Measurements from ENCODE around the gene ME3. TPM values are rescaled to one million over a fixed set of nuclear protein-coding genes. Genes with fewer than 3 reads are reported as not detected.
"Not testable (repeated sequence)": the region's sequence is repeated elsewhere in the genome, so short reads cannot be mapped to it uniquely, and the experiment has no call there.

ME3 gene
- total RNA-seq, 1 donor from 2014 or later: 10.8 TPM

- no peak overlapping the region for H3K27ac Mint-ChIP-seq (ENCODE audit: unreplicated experiment)
- no peak overlapping the region for H3K4me3 Mint-ChIP-seq (ENCODE audit: unreplicated experiment)
- H3K9me3 Mint-ChIP-seq (ENCODE audit: low read depth): peaks cover 15% of the 10 kb centered on the region
- H3K27me3 Mint-ChIP-seq (ENCODE audit: low read depth): no peaks in the 10 kb centered on the region
- peaks cover 10% of the 10 kb centered on the region for H3K36me3 Mint-ChIP-seq (ENCODE audit: low read depth)
- DNase-seq (ENCODE audit: low spot score): no peak
- peaks cover 7% of the 10 kb centered on the region for H3K4me1 Mint-ChIP-seq (ENCODE audit: low read depth)
- no peak for TF ChIP-seq CTCF (IDR thresholded peaks at IDR 0.05)
Observed at GRCh38 chr11:86422371-86422770, 250.0 kb downstream of the ME3 start.

GRCh38 chr11:86421946-86422345, 250.5 kb downstream of the ME3 start:
- no peak for DNase-seq (ENCODE audit: low spot score)
- no peak for TF ChIP-seq CTCF (IDR thresholded peaks at IDR 0.05)
- peaks cover 10% of the 10 kb centered on the region for H3K36me3 Mint-ChIP-seq (ENCODE audit: low read depth)
- no peaks in the 10 kb centered on the region for H3K27me3 Mint-ChIP-seq (ENCODE audit: low read depth)
- no peak overlapping the region for H3K27ac Mint-ChIP-seq (ENCODE audit: unreplicated experiment)
- H3K9me3 Mint-ChIP-seq (ENCODE audit: low read depth): peaks cover 11% of the 10 kb centered on the region
- H3K4me3 Mint-ChIP-seq (ENCODE audit: unreplicated experiment): no peak overlapping the region
- peaks cover 7% of the 10 kb centered on the region for H3K4me1 Mint-ChIP-seq (ENCODE audit: low read depth)

GRCh38 chr11:86418917-86419316, 253.5 kb downstream of the ME3 start:
- Mint-ChIP-seq H3K36me3 (ENCODE audit: low read depth) (peaks cover 4% of the 10 kb centered on the region), H3K4me1 (ENCODE audit: low read depth) (peaks cover 2% of the 10 kb centered on the region), H3K27me3 (ENCODE audit: low read depth) (no peaks in the 10 kb centered on the region), H3K9me3 (ENCODE audit: low read depth) (no peaks in the 10 kb centered on the region), H3K4me3 (ENCODE audit: unreplicated experiment) (no peak overlapping the region), H3K27ac (ENCODE audit: unreplicated experiment) (no peak overlapping the region)
- peak; percentile 71 for TF ChIP-seq CTCF (IDR thresholded peaks at IDR 0.05)
- DNase-seq (ENCODE audit: low spot score): no peak

- H3K4me1 Mint-ChIP-seq (ENCODE audit: low read depth): no peaks in the 10 kb centered on the region
- H3K4me3 Mint-ChIP-seq (ENCODE audit: unreplicated experiment): no peak overlapping the region
- DNase-seq (ENCODE audit: low spot score): no peak
- no peak overlapping the region for H3K27ac Mint-ChIP-seq (ENCODE audit: unreplicated experiment)
- no peaks in the 10 kb centered on the region for H3K9me3 Mint-ChIP-seq (ENCODE audit: low read depth)
- H3K27me3 Mint-ChIP-seq (ENCODE audit: low read depth): no peaks in the 10 kb centered on the region
- TF ChIP-seq CTCF (IDR thresholded peaks at IDR 0.05): no peak
- H3K36me3 Mint-ChIP-seq (ENCODE audit: low read depth): peaks cover 4% of the 10 kb centered on the region
Observed at GRCh38 chr11:86418513-86418912, 253.9 kb downstream of the ME3 start.

- no peaks in the 10 kb centered on the region for H3K27me3 Mint-ChIP-seq (ENCODE audit: low read depth)
- peaks cover 2% of the 10 kb centered on the region for H3K36me3 Mint-ChIP-seq (ENCODE audit: low read depth)
- no peak for TF ChIP-seq CTCF (IDR thresholded peaks at IDR 0.05)
- H3K27ac Mint-ChIP-seq (ENCODE audit: unreplicated experiment): no peak overlapping the region
- H3K4me1 Mint-ChIP-seq (ENCODE audit: low read depth): no peaks in the 10 kb centered on the region
- H3K9me3 Mint-ChIP-seq (ENCODE audit: low read depth): no peaks in the 10 kb centered on the region
- no peak overlapping the region for H3K4me3 Mint-ChIP-seq (ENCODE audit: unreplicated experiment)
- DNase-seq (ENCODE audit: low spot score): no peak
Observed at GRCh38 chr11:86418106-86418505, 254.3 kb downstream of the ME3 start.

GRCh38 chr11:86416951-86417350, 255.5 kb downstream of the ME3 start:
- not testable (repeated sequence) for H3K27me3 Mint-ChIP-seq (ENCODE audit: low read depth); H3K36me3 Mint-ChIP-seq (ENCODE audit: low read depth); H3K4me3 Mint-ChIP-seq (ENCODE audit: unreplicated experiment); H3K9me3 Mint-ChIP-seq (ENCODE audit: low read depth); H3K27ac Mint-ChIP-seq (ENCODE audit: unreplicated experiment); DNase-seq (ENCODE audit: low spot score); H3K4me1 Mint-ChIP-seq (ENCODE audit: low read depth)

All from chondrocyte (in vitro differentiated cells).